Measurements from ENCODE around the gene HIVEP3. TPM values are rescaled to one million over a fixed set of nuclear protein-coding genes. Genes with fewer than 3 reads are reported as not detected.

Gene HIVEP3
- total RNA-seq, 1 donor from 2014 or later = 21.5 TPM

DNA sequence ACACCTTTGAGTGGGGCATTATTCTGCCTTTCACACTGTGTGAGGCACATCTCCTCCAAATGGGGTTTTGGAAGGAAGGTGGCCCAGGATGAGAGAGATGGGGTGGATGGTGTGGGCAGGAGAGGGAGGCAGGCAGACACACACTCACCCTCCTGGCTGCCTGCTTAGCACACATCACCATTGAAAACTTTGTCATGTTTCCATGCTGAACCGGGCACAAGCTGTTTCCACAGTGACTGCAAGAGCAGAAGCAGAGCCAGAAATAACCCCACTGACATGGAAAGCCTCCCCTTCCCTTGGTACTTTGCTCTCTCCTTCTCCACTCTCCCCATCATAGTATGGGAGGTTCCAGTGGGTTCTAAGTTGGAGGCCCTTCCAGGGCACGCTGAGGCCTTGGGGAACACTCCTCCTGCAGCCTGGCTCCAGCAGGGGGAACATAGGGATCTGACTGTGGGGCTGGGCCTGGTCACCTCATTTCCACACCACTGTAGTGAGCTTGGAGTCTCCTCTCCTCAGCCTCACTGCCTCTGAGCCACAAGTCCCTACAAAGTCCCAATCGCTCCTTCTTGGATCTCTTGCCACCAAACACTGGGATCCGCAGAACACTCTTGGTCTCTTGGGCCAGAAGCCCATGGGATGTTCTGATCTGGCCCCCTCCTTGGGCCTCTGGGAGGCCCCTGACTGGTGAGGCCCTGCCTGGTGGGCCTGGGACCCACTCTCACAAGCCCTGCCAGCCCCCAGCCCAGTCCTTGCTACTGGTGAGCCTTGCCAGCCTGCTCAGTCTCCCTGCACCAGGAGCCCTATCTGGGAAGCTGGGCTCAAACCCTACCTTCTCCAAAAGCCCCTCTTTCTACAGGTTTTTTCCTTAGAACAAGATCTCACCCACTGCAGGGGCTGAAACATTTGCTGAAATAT, 271.2 kb downstream of the HIVEP3 start:
- no peak for DNase-seq

DNA sequence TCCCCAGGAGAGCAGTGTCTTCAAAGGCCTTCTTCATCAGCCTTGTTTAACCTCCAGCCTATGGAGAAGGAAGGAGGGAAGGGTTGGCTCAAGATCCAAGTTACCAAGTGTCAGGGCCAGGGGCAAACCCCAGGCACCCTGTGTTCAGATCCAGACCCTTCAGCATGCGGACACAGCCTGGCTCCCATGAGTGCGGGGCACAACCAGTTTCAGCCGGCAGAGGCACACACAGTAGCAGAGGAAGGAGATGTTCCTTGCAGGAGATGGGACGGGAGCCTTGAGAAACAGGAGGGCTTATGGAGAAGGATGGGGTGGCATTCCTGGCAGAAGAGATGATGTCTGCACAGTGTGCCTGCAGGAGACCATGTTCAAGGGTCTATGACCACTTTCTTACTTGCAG, 272.5 kb downstream of the HIVEP3 start:
- no peak for DNase-seq

DNA sequence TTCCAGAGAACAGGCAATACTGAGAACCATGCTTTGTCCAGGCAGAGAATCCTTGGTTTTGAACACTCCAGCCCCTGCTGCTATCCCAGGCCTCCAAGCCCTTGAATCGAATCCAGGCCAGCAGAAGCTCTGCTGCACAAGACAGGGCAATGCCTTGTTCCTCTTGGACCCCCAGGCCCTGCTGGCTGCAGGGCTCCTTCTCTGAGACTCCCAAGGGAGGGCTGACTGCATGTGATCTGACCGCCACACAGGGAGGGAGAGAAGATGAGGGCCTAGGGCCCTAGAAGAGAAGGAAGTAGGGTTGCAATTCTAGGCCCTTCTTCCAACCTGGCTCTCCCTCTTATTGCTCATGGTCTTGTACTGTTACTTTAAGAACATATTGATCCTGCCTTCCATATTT, 273.7 kb downstream of the HIVEP3 start:
- no peak for DNase-seq

DNA sequence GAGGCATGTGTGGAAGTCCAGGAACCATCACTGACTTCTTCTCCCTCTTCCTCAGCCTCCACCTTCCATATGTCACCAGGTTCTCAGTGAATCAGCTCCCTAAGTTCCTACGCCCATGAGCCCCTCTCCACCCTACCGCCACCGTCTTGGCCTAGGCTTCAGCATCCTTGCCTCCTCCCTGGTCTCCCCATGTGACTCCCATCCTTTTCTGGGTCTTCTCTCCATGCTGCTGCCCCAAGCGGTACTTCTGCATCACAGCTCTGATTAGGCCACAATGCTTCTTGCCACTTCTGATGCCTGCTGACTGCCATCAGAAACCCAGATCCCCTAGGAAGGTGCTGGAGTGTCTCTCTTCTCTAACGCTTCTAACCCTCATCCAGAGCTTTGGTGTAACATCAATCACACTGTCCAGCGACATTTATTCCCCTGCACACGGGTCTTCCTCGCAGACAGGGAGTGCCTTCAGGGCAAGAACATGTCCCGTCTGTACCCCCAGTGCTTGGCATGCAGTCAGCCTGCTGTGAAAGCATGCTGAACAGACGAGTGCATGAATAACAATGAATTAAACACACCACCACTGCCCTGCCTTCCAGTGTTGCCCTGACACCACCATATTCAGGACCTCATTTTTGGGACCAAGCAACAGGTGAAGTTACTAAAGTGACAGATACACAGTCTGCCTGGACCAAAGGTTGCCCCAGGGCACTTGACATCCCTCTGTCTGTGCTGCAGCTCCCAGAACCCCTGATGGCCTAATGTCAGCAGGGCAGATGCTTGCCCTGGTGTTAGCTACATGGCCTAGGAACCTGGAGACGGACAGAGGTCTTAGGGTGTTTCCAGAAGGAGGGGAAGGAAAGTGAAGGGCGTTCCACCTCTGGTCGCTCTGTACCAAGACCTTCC, 275.6 kb downstream of the HIVEP3 start:
- DNase-seq = no peak

DNA sequence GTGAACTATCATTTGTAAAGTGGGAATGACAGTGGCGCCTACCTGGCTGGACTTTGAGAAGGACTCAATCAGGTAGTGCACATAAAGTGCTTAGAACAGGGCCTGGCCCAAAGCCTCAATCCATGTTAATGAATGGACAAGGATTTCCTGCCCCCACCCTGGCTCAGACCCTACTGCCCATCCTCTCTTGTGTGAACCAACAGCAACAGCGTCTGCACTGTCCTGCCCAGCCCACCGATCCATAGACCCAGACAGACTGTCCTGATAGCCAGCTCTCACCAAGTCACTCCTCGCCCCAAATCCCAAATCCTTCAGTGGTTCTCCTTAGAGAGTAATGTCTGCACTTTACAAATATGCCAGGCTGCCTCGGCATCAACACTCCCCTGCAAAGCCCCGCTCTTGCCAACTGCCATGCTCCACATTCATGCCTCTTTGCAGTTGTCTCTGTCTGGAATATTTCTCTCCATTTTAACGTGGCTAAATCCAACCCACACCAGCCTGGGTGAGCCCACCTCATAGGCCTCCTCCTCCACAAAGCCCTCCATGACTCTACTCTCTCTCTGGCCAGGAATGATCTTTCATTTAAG, 276.7 kb downstream of the HIVEP3 start:
- no peak for DNase-seq

DNA sequence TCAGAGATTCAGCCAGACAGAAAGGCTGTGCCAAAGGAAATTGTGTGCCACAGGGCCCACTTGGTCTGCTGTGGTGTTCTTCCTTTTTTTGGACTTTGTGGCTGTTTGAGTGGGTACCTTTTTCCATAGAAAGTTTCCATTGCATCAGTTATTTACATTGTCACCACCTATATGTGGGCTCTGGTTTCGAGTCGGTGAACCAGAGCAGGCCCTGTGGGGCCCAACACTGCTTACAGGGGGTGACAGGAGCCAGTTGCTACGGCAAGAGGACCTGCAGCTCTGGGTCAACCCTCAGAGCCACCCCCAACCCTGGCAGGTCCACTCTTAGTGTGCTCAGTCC, 277.3 kb downstream of the HIVEP3 start:
- DNase-seq = no peak

DNA sequence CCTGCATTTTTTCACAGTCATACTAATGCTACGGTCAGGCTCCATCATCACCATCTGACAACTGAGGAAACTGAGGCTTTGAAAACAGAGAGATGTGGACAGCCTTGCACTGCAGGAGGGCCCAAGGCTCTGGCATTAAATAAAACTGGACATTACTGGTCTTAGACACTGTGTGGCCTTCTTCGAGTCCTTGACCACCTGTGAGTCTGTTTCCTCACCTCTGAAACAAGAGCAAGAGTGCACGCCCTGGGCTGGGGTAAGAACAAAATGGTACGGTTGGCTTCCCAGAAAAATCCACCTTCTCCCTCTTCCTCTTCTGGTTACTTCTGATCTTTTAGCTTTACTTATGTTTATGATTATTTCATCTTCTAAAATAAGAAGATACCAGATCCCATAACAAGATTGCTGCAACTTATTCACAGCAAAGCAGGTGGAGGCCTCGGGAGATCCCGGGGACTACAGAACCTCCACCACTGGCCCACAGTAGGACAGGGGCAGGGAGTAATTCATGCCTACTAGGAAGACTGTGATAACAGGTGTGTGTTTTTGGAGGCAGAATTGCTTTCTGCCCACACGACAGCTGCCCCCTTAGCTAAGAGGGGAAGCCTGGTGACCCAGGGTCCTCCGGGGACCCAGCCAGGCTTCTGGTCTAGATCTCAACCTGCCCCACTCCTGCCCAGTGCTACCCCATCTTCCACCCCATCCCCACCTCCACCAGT, 277.8 kb downstream of the HIVEP3 start:
- DNase-seq = no peak

DNA sequence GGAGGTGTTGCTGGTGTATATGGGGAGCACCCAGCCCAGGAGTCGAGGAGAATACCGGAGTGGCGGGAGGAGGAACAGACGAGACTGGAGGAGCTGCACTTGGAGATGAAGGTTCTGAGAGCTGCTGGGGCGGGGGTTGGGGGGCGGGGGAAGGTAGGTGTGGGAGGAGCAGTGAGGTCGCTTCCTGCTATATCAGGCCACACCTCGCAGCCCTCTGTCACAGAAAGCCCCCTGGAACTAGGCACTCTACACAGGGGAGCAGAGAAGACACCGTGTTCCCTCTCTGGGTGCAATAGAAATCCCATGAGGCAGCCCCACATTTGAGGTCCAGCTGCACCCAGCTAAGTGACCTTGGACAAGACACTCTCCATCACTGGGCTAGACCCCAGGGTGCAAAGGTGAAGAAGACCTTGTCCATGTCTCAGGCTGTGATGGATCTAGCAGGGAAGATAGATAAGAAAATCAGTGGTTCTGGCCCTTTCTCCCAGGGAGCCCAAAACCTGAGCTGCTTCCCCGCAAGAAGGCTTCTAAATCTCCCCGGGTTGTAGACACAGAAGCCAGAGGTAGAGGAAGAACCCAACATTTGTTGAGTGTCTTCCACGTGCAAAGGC, 278.5 kb downstream of the HIVEP3 start:
- DNase-seq = no peak

DNA sequence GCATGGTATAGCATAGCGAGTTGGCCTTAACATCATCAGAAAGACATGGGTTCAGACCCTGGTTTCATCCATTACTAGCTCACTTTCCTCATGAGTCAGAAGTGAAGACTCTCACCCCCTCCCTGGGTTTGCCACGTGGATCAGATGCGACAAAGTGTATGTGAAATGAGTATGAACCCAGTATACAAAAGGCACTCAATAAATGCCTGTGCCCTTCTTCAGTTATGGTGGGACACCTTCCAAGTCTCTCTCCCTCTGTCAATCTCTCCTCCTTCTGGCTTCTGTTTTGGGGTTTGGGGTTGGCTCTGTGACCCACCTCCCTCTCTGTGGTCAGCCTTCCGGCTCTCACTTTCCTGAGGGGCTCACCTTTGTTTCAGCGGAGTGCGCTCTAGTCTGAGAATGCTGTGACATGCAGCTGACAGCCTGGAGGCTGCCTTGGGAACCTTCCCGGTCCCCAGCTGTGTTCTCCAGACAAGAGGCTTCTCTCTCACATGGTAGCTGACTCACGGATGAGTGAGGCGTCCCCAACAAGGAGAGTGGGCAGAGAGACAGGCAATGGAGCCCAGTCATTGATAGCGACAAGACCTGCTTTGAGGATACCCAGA, 279.3 kb downstream of the HIVEP3 start:
- peak; percentile 76 for DNase-seq

DNA sequence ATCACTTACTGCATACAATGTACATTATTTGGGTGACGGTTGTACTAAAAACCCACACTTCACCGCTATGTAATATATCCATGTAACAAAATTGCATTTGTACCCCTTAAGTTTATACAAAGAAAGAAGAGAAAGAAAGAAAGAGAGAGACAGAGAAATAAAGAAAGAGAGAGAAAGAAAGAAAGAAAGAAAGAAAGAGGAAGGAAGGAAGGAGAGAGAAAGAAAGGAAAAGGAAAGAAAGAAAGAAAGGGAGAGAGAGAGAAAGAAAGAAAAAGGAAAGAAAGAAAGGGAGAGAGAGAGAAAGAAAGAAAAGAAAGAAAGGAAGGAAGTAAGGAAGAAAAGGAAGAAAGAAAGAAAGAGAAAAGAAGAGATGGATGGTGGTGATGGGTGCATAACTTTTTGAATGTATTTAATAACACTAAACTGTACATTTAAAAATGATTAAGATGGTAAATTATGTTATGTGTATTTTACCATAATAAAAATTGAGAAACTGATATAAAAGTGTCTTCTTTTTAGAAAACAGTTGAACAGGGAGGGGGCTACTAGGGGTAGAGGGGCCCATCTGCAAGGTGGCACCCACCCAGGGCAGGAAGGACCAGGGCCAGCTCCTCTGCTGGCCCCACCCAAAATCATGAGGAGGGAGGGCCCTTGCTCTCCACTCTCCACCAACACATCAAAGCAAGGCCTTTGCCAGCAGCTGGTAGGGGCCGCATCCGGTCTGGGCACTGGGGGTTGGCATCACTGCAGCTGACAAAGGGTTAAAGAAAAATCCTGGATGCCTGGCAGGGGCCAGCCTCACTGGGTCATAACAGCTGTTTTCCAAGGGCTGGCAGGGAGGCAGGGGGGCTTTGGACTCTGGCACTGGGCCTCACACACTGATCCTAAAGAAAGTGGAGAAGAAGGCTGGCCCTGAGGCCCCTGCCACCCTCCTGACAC, 280.4 kb downstream of the HIVEP3 start:
- DNase-seq = no peak

DNA sequence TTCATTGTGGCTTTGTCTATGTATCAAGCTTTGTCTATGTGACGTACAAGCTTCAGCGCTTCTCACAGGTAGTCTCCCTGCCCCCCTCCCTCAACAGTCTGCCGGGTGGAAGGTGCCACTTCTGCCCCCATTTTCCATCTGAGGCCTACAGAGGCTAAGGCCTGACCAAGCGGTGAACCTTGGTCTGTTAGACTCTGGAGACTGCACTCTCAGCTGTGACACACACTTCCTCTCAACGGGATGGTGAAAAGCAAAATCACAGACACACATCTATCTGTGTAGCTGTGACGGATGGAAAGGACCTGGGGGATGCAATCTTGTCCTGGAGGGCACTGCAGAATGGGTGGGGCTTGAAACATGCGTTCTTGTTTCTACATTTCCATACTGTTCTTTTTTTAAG, 281.4 kb downstream of the HIVEP3 start:
- DNase-seq = no peak

DNA sequence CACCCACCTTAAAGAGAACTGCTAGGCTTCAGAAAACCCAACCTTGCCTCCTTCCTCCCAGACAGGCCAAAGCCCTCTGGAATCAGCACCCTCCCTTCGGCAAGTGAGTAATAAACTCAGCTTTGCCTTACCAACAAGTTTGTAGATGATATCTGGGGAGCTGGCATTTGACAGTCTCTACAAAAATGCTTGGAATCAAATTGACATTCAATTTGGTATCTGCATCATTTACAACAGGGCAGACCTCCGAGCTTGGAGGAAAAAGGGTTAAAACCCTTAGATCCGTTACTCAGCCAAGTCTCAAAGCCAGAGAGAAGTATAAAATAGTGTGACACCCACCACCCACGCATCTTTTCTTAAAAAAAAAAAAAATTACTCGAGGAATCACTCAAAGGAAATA, 285.0 kb downstream of the HIVEP3 start:
- DNase-seq = no peak

DNA sequence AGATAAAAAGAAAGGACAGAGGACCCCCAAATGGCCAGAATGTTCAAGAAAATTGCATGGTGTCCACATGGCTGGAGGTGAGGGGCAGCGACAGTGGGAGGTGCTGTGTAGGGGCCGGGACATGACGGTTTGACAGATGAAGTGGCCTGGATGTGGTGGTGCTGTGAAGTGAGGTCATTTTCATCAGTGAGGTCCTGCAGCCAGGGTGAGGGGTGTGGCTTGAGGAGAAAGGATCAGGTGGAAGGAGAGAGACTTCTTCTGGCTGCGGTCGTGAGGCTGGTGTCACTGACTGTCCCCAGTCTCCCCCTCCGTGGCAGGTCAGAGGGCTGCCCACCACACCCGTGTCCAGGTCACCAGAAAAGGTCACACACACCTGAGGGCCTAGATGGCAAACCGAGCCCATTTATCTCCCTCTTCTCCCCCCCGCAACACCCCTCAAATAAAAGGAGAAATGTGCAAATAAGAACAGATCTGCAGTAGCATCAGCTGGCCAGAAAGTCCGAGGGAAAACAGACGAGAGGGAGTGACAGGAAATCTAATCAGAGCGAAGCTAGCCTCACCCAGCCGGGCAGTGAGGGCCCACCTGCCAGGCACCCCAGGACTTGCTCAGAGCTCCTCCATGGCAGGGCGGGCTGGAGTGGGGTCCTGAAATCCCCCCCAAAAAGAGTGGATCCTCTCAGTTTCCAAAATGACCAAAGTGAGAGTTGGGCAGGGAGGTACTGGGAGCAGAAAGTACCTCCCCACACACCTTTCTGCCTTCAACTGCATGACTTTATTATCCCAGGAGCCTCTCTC, 285.7 kb downstream of the HIVEP3 start:
- DNase-seq = no peak

DNA sequence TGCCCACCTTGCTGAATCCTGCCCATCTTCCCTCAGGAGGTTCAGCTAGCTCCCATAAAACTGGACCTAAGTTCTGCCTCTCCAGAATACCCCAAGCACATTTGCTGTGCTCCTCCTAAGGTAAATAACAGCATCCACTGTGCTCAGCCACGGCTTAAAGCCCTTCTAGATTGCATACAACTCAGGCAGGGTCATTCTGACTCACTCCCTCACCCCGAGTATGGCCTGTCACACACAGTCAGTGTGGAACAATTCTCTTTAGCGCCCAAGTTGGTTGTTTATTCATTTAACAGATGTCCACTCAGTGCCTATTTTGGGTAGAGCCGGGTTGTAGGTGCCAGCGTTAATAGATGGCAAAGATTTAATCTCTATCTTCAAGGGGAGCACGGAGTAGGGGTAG, 286.8 kb downstream of the HIVEP3 start:
- no peak for DNase-seq

DNA sequence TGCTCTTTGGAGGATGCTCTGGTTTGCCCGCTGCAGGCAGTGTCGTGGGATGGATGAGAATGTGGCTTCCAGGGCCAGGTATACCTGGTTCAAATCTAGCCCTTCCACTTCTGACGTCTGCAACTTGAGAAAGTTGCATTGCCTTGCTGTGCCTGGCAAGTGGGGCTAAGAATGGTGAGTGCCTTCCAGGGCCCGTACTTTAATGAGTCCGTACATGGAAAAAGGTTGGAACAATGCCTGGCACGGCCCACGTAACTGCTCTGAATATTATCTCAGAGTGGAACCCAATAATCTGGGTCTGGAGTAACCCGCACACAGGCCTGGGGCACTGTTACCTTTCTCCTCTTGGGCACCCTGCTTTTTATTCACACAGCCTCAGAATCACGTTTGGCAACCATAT, 287.6 kb downstream of the HIVEP3 start:
- DNase-seq = no peak

DNA sequence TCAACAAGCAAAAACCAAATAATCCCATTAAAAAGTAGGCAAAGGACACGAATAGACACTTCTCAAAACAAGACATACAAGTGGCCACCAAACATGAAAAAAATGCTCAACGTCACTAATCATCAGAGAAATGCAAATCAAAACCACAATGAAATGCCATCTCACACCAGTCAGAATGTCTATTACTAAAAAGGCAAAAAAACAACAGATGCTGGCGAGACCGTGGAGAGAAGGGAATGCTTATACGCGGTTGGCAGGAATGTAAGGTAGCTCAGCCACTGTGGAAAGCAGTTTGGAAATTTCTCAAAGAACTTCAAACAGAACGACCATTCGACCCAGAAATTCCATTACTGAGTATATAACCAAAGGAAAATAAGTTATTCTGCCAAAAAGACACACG, 289.2 kb downstream of the HIVEP3 start:
- DNase-seq = no peak

DNA sequence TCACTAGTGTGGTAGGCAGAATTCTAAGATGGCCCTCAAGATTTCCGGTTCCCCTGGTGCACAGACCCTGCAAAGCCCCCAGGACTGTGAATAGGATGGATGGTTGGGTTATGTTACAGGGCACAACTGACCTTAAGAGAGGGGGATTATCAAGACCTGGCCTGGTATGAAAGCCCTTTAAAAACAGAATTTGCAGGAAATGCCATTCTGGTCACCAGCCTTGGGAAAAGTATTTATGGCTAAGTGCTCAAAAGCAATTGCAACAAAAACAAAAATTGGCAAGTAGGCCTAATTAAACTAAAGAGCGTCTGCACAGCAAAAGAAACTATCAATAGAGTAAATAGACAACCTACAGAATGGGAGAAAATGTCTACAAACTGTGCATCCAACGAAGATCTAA, 289.6 kb downstream of the HIVEP3 start:
- DNase-seq = no peak

DNA sequence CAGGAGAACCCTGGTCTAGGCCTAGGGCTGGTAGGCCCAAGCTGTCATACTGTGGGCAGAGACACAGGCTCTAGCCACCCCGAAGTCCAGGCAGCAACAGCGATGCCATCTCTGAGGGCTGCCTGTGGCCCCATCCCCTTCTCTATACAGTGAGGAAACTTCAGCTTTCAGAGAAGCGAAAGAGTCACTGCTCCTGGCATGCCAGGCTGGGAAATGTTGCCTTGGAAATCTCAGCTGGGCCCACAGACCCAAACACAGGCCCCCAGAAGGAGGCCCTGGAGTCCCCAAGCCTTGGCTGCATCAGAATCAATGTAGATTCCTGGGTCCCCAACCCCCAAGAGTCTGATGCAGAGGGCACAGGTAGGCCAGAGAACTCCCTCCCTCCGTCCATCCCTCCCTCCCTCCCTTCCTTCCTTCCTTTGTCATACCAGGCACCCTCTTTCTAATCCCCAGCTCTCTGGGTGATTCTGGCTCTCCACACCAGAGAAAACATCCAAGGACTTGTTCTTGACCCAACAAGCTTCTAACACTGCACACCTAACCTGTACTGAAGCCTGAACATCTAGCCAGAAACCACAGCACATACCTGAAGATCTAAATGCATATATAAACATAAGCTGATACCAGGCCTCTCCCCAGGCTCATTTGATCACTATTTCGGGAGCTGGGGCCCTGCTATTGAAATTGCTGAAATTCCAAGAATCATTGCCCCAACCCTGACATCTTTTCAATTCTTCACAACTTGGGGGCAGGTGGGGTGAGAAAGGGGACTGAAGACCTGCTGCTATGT, 291.0 kb downstream of the HIVEP3 start:
- DNase-seq = no peak

All from occipital lobe (tissue), 2 donors.